ENCODE data around the gene HBB.

HBB gene

DNA sequence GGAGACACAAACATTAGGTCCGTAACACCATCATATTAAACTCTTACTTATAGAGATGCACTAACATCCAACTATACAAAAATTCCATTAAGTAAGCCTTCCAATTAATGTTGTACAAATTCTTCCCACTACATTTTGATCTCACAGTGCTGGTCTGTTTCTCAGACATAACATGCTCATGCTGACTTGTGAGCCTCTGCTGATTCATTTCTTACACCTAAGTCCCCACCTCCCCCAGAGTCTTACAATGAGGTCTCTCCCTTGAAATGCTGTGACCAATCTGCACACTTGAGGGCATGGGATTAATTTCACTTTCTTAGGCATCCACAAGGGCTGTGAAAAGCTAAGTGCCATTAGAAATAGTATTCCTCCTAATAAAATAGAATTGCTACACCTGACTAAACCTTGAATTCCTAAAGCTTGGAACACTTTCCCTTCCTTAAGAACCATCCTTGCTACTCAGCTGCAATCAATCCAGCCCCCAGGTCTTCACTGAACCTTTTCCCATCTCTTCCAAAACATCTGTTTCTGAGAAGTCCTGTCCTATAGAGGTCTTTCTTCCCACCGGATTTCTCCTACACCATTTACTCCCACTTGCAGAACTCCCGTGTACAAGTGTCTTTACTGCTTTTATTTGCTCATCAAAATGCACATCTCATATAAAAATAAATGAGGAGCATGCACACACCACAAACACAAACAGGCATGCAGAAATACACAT is 20.8 kb upstream of the HBB start:
- no peak for DNase-seq (ENCODE audit: low read depth)

DNA sequence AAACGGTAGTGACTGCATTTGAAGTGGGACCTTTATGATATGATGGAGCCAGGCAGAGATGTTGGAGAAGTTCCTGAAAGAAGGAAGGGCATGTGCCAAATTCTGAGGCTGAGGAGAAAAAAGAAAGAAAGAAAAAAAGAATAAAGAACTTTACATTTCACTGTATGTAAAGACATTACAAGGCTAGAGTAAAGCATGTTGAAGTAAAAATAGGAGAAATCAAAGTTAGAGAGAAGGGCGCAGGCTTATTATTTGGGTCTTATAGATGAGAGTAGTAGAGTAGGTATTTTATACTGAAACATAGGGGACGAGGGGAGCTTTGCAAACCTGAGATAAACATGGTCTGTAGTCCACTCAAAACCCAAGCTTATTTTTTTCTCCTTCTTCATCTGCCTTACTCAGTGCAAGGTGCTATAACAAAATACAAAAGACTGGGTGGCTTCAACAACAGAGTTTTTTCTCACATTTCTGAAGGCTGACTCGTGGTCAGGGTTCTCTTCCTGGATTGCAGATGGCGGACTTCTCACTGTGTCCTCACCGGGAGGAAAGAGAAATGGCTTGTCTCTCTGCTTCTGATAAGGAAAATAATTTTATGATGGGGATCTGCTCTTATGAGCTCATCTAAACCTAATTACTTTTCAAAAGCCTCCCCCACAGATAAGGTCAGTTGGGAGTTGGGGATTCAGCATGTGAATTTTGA is 20.1 kb upstream of the HBB start:
- DNase-seq (ENCODE audit: low read depth) = no peak

DNA sequence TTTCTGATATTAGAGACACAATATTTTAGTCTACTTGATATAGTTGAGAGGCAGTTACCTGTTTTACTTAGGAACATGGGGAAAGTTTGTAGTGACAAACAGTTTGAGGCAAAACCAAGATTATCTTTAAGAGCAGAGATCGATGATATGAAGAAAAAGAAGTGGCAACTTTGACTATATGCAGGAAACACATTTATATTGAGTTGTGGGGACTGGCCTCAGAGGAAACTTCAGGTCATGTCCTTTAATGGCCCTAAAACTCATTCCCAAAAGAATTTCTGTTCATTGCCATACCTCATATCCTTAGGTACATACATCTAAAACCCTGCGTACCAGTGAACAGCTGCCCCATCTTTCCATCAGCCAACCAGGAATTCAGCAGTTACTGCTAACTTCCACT is 18.3 kb upstream of the HBB start:
- DNase-seq (ENCODE audit: low read depth) = no peak

DNA sequence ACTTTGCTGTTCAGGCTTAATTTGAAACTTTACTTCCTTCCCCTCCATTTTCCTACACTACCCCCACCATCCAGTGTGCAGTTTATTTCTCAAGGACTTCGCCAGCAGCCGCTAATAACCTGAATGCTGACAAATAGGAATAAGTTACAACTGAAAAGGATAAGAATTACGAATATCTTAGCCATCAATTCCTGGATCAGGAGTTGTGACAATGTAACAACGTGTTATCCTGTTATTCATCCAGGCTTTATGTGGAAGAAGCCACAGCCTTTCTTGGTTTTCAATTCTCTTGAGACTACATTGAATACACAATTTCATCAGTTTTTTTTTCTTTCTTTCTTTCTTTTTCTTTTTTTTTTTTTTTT is 16.9 kb upstream of the HBB start:
- no peak for DNase-seq (ENCODE audit: low read depth)

DNA sequence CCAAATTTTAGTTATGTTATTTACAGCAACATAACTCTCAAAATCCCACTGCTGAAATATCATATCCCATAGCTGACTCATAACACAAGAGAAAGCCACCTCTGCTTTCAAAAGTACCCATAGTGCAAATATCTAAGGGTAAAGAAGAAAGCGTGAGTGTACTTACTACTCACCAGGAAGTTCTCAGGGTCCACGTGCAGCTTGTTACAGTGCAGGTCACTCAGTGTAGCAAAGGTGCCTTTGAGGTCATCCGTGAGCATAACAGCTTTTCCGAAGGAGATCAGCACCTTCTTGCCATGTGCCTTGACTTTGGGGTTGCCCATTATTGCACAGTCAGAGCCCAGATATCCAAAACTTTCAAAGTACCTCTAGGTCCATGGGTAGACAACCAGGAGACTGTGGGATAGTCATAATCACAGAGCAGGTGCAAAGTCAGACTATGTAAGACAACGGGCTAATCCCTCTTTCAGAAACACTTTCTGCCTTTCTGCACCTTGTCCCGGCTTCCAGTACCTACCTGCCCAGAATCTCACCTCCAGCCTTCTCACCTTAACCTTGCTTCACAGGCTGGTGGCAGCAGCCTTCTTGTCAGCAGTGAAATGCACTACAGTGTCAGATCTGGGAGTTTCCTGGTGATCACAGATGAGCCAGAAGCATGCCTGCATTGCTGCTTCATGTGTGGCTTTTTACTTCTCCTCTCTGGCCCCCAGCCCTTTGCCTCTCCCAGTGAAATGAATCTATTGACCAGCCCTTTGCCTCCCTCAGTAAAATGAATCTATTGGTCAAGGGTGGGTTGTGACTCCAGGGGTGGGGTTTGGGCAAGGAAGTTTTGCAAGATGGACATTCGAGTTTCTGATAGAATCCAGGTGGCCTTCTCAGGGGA is 16.3 kb upstream of the HBB start:
- DNase-seq (ENCODE audit: low read depth) = no peak

DNA sequence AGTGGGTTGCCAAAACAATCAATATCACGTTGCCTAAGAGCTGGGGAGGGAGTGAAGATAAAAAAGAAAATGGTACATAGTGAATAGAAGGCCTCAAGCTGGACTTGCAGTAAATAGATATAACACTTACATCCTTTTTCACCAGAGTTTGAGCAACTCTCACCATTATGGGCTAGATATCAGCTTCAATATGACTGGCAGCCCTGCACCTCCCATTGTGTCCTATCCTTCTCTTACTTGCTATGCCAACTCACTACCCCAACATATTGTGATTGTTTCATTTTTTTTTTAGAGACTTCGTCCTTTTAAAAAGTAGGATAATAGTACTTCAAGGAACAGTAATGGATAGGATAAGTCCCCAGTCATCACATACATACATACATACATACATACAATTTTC is 15.3 kb upstream of the HBB start:
- DNase-seq (ENCODE audit: low read depth) = no peak

DNA sequence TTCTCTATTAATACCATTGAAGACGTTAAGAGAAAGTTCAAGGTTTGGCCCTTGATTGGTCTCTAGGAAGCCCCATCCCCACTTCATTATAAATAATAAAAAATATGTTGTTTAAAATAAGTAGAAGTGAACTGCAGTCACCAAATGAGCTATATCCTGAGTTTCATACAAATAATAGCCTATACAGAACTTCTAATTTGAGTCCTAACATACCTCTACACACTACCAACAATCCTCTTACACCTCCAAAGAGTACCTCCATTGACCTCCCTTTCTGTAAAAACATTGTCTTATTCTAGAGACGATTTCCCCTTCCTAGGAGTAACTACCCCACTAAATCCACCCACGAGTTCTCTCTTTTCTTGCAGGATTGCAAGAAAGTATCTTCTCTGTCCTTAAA is 14.6 kb upstream of the HBB start:
- no peak for DNase-seq (ENCODE audit: low read depth)

DNA sequence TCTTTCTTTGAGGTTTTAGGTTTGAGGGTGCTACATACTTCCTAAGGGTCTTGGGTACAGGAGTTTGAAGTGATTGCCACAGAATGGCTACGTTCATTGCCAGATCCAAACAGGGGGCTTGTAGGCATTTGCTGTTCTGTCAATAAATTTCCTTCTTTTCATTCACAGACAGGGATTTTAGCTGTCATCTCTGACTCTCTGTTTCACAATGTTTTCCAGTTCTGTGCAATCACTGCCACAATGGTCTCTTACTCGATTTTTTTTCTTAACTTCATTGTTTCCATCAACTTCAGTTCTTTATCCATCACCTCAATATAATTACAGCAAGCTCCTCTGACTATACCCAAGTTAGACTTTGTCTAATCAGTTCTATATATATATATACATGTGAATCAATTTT is 13.6 kb upstream of the HBB start:
- DNase-seq (ENCODE audit: low read depth) = no peak

DNA sequence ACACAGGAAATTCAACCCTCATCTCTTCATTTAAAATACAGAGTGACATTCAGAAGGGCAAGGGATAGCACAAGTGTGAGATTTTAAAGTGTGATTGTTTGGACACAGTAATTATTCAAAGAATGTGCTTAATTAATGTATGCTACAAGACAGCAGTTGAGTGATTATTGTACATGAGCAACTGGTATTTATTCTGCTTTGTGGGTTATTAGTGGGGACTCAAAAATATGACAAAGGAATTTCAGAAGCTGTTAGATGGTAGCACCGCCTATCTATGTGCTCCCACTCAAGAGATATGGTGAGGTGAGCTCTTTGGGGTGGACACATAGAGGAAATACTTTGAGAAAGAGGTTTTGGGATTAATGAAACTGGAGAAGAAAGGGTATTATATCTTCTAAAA is 13.2 kb upstream of the HBB start:
- no peak for DNase-seq (ENCODE audit: low read depth)

DNA sequence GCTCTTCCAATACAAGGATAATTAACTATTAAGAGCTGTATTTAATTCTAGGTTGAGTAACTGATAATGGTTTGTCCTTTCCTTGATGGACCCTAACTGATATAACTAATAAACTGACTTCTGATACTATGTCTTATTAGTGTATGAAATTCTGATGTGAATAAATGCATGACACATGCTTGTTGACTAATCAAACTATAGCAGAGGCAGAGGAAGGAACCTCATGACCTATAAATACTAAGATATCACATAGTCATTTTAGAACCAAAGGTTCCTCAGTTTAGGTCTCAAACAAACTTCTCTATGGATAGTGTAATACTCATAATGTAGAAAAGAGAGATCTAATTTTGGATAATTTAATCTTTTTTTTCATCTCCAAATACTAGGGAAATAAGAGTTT is 12.2 kb upstream of the HBB start:
- DNase-seq (ENCODE audit: low read depth) = no peak

DNA sequence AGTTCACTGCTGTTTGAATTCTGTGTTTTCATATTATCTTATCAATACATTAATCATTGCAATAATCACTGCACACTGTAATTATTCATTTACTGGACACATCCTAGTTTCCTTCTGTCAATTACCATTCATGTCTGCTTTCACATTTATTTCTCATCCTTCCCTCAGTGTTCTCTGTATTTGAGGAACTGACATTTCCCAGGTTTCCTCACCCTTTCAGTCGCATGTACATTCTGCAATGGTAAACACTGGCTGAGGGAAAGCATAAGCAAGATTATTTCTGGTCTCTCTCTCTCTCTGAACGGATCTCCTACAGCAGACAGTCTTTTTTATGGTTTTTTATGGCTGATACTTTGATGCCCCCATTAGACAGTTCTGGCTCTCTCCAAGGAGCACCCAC is 11.6 kb upstream of the HBB start:
- DNase-seq (ENCODE audit: low read depth) = no peak

DNA sequence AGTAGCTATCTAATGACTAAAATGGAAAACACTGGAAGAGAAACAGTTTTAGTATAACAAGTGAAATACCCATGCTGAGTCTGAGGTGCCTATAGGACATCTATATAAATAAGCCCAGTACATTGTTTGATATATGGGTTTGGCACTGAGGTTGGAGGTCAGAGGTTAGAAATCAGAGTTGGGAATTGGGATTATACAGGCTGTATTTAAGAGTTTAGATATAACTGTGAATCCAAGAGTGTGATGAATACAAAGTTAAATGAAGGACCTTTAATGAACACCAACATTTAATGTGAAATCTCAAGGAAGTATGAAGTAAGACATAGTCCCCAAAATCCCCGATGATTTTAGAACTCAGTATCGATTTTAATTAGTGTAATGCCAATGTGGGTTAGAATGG is 10.5 kb upstream of the HBB start:
- DNase-seq (ENCODE audit: low read depth) = no peak

DNA sequence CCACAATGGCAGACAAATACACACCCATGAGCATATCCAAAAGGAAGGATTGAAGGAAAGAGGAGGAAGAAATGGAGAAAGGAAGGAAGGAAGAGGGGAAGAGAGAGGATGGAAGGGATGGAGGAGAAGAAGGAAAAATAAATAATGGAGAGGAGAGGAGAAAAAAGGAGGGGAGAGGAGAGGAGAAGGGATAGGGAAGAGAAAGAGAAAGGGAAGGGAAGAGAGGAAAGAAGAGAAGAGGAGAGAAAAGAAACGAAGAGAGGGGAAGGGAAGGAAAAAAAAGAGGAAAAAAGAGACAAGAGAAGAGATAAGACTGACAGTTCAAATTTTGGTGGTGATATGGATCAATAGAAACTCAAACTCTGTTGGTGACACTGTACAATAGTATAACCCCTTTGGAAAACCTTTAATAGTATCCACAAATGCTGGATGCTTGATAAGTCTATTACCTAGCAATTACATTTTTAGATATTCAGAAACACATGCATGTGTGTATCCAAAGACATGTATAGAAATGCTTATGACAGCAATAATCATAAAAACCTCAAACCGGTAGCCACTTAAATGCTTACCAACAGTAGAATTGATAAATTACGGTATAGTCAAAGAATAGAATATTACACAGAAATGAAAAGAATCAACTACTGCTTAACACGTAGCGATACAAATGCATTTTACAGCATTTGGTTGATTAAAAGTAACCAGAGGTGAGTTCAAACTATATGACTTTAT is 8.7 kb upstream of the HBB start:
- no peak for DNase-seq (ENCODE audit: low read depth)

DNA sequence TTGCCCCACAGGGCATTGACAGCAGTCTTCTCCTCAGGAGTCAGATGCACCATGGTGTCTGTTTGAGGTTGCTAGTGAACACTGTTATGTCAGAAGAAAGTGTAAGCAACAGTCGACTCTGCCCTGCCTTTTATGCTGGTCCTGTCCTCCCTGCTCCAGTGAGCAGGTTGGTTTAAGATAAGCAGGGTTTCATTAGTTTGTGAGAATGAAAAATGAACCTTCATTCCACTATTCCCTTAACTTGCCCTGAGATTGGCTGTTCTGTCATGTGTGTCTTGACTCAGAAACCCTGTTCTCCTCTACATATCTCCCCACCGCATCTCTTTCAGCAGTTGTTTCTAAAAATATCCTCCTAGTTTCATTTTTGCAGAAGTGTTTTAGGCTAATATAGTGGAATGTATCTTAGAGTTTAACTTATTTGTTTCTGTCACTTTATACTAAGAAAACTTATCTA is 7.5 kb upstream of the HBB start, which contains the start of gene HBD:
Gene HBD, minus strand, starts transcription at position 103 of the 454 bp plus-strand sequence. Its CDS starts 50 bp downstream, at position 53.
- DNase-seq (ENCODE audit: low read depth) = no peak

DNA sequence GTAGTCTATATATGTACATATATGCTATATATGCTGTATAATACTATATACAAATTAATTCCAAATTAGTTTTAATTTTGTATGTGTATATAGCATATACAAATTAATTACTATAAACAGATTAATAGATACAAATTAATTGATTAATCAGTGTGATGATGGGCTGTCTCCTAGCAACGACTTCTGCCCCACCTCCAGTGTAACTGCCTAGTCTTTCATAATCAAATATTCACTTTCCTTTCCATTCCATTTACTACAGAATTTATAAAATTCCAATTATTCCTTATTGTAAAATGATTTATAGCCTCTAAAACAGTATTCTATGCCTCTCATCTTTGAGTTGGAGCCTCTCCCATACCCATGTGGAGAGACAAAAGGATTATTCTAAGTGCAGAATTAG is 6.4 kb upstream of the HBB start:
- DNase-seq (ENCODE audit: low read depth) = no peak

DNA sequence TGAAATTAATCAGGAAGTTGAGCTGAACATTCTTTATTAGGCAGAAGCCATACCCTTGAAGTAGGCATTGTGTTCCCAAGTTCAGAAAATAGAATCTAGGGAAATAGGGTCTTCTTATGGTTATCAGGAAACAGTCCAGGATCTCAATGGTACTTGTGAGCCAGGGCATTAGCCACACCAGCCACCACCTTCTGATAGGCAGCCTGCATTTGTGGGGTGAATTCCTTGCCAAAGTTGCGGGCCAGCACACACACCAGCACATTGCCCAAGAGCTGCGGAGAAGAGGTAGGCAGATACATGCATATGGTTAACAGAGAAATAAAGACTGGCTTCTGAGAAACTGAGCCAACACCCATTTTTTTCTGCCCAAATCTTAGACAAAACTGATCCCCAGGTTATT is 6.0 kb upstream of the HBB start:
- no peak for DNase-seq (ENCODE audit: low read depth)

DNA sequence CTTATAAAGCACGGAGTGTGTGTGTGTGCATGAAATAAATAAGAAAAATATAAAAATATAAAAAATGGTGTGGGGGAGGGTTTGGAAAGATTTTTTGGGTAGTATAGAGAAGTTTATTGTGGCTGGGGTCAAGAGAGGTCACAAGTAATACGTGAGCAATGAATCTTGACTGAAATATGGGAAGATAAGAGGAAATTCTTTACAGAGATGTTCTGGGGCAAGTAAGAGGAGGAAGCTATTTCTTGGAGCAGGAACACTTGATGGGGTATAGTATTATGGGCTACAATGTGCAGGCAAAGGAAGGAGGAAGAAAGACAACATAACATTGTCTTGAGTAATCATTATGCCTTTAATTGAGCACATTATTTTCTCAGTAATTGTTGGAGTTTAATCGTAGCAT is 5.3 kb upstream of the HBB start:
- DNase-seq (ENCODE audit: low read depth) = no peak

DNA sequence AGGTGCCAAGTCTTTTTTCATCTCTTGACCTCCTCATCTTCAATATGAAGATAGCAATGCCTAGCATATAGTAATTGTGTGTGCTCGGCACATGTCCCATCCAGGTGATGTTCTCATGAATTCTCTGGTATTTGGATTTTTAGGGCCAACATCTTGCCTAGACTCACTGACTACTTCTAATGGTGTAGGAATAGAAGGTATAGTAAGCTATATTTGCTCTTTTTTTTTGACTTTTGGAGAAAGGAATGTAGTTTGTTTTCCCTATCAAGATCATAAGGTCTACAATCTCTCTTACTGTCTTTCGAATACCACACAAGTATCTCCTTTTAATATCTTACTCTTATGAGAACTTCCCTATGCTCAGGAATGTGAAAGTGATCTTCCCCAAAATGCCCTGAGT is 4.2 kb upstream of the HBB start:
- DNase-seq (ENCODE audit: low read depth) = no peak

DNA sequence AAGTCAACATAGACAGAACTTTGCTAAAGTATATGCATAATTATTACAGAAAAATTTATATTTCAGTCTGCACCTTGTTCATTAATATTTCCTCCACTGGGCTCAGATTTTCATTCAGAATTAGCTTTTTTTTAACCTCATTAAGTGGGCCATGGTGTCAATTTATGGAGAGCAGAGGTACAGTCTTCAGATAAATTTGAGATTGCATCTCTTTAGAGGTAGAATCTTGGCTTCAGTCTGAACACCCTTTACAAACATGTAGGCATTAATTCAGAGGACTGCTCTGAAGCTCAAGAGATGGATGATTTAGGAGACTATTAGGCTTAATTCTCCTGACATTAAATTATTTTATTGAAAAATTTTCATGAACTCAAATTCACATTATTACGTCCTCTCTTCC is 3.4 kb upstream of the HBB start:
- no peak for DNase-seq (ENCODE audit: low read depth)

DNA sequence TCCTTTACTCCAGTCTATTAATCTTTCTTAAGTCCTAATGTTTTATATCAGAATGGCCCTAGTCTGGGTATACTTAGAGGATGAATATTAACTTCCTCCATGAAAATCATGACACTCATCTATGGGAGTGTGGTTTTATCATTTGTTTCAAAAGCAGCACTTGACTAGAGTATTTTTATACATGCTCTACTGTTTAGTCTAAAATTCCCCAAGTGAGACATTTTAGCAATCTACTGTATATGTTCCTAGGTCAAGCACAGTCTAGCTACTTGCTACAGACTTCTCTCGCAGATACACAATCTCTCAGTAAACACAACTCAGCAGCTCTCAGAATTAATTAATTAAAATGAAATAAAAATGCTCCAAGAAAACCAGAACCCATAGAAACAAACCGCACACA is 2.9 kb upstream of the HBB start:
- DNase-seq (ENCODE audit: low read depth) = no peak

DNA sequence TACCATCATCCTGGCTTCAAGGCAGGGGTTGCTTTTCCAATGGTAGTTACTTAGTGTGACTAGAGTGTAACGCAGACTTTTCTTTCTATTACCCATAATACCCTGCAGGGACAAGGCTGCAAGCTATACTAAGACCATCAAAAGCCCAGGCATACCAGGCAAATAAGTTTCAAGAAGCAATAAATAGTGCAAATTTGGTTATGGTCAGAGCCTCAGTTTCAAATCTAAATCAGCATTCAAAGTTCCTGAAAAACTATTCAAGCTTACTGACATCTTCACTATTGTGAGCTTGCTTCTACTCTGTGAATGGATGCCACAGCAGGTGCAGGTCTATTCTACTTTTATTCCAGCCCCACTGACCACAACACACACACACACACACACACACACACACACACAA is 2.5 kb upstream of the HBB start:
- DNase-seq (ENCODE audit: low read depth) = no peak

DNA sequence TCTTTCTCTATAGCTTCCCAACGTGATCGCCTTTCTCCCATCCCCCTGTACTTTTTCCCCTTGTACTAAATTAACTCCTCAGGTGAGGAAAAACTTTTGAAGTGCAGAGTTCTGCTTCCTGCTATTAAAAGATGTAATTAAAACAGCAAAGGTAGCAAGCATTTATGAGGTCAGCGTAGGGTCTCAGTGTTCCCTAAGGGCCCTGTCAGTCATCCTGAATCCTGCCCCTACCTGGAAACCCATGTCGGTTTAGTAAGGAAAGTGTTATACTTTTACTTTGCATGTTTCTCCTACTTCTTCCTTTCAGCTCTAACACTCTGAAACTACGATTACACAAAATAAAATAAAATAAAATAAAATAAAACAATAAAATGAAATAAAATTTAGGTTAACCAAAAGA is 1.3 kb upstream of the HBB start:
- DNase-seq (ENCODE audit: low read depth) = no peak
